Ishikawa (cell line): ENCODE measurements around the gene ZFP92.

Experiments used
- EP300 ChIP-seq: IDR thresholded peaks from 2 replicates; pipeline ENCODE4 v1.6.1; 2012; ENCODE audit warnings: borderline replicate concordance
- MAX ChIP-seq: IDR thresholded peaks from 2 replicates; pipeline ENCODE4 v1.6.1; 2012
- REST ChIP-seq: IDR thresholded peaks from 2 replicates; pipeline ENCODE4 v1.6.1; 2012; ENCODE audit warnings: low read depth, mild to moderate bottlenecking

- TF ChIP-seq REST: no peak
- TF ChIP-seq EP300: no peak
- TF ChIP-seq MAX: no peak
Measured at GRCh38 chrX:153420851-153421599, 9.8 kb downstream of the ZFP92 start.
